H1 (cell line): ENCODE results near the gene OSBPL6. TPM values are rescaled to one million over a fixed set of nuclear protein-coding genes. Genes with fewer than 3 reads are reported as not detected.

Experiments used
- ATF2 ChIP-seq: IDR thresholded peaks from 2 replicates; pipeline ENCODE4 v1.6.1; 2012; ENCODE audit warnings: low read length, inconsistent platforms
- BCL11A ChIP-seq, 2 experiments: IDR thresholded peaks; one replicate each; pipeline ENCODE4 v1.6.1; 2011; ENCODE audit warnings: low read depth in 2 of 2, low read length in 2 of 2, mild to moderate bottlenecking in 2 of 2
- CHD1 ChIP-seq: IDR thresholded peaks from 2 replicates; pipeline ENCODE4 v1.6.1; 2012; ENCODE audit warnings: low read depth, low read length, improper control_type of control experiment
- CREB1 ChIP-seq: IDR thresholded peaks from 2 replicates; pipeline ENCODE4 v1.6.1; 2012; ENCODE audit warnings: inconsistent platforms
- CTBP2 ChIP-seq: IDR thresholded peaks from 2 replicates; pipeline ENCODE4 v1.7.0; 2011; ENCODE audit warnings: borderline replicate concordance, mild to moderate bottlenecking, moderate library complexity, mixed read lengths, low read length; ENCODE audit not compliant: insufficient read depth, insufficient read length
- CTCF ChIP-seq, 3 experiments: IDR thresholded peaks; 1 replicate in 2 of 3; 2 replicates in 1 of 3; pipeline versions ENCODE4 v1.5.1 to v1.6.1; 2011; ENCODE audit warnings: low read length in 3 of 3, mild to moderate bottlenecking in 3 of 3, inconsistent platforms in 2 of 3, low read depth in 1 of 3, moderate library complexity in 1 of 3; ENCODE audit not compliant: insufficient read depth in 1 of 3; ENCODE audit errors: control extremely low read depth in 1 of 3
- KDM4A ChIP-seq: IDR thresholded peaks from one replicate; pipeline ENCODE4 v1.7.1; 2012; ENCODE audit warnings: low read depth, mild to moderate bottlenecking, moderate library complexity, low read length, inconsistent platforms; ENCODE audit not compliant: severe bottlenecking
- NRF1 ChIP-seq: IDR thresholded peaks from 2 replicates; pipeline ENCODE4 v1.6.1; 2011; ENCODE audit warnings: mild to moderate bottlenecking, low read depth, low read length, improper control_type of control experiment
- POLR2A ChIP-seq, 2 experiments: IDR thresholded peaks; 1 replicate in 1 of 2; 2 replicates in 1 of 2; pipeline ENCODE4 v1.6.1; 2011; ENCODE audit warnings: low read depth in 2 of 2, low read length in 2 of 2, mild to moderate bottlenecking in 2 of 2; ENCODE audit errors: control extremely low read depth in 1 of 2
- RBBP5 ChIP-seq: IDR thresholded peaks from 2 replicates; pipeline ENCODE4 v1.7.1; 2012; ENCODE audit warnings: low read depth, mild to moderate bottlenecking, inconsistent platforms, low read length, moderate library complexity, borderline replicate concordance
- RFX5 ChIP-seq: IDR thresholded peaks from 2 replicates; pipeline ENCODE4 v1.6.1; 2011; ENCODE audit warnings: low read depth, low read length, improper control_type of control experiment, borderline replicate concordance
- RNF2 ChIP-seq: fragments of 200-900, 300-1000 bp; sonication (generic); IDR thresholded peaks from 2 replicates; pipeline ENCODE4 v1.7.1; 2016; ENCODE audit warnings: borderline replicate concordance, low read depth, mild to moderate bottlenecking, antibody characterized with exemption, low read length; ENCODE audit not compliant: poor library complexity, severe bottlenecking; ENCODE audit errors: missing control alignments
- RXRA ChIP-seq: IDR thresholded peaks from 2 replicates; pipeline ENCODE4 v1.6.1; 2011; ENCODE audit warnings: low read depth, mild to moderate bottlenecking, low read length, moderate library complexity; ENCODE audit not compliant: insufficient read depth
- SAP30 ChIP-seq: fragments of 300-600 bp; sonication (generic); IDR thresholded peaks from 2 replicates; pipeline ENCODE4 v1.7.1; 2012; ENCODE audit warnings: low read length, moderate library complexity, mild to moderate bottlenecking, inconsistent platforms; ENCODE audit not compliant: insufficient read depth, insufficient replicate concordance
- SIRT6 ChIP-seq: IDR thresholded peaks from one replicate; pipeline ENCODE4 v1.7.1; 2012; ENCODE audit warnings: low read length, inconsistent platforms
- SP1 ChIP-seq: IDR thresholded peaks from 2 replicates; pipeline ENCODE4 v1.6.1; 2011; ENCODE audit warnings: low read depth, low read length
- SUZ12 ChIP-seq: fragments of 200-600 bp; sonication (generic); IDR thresholded peaks from 2 replicates; pipeline ENCODE4 v1.6.1; 2012; ENCODE audit warnings: mild to moderate bottlenecking, inconsistent platforms, low read length, moderate library complexity, mixed read lengths
- TAF7 ChIP-seq: optimal IDR thresholded peaks from 2 replicates; pipeline ENCODE3; 2011; ENCODE audit warnings: low read depth, mild to moderate bottlenecking, inconsistent platforms, low read length, moderate library complexity, borderline replicate concordance
- TBP ChIP-seq: IDR thresholded peaks from 2 replicates; pipeline ENCODE4 v1.6.1; 2011; ENCODE audit warnings: low read depth, low read length, improper control_type of control experiment
- polyA plus RNA-seq, 7 experiments: library from polyadenylated mRNA; depleted of rRNA in 3 of 7; stranded (reverse) in 5 of 7; unstranded in 2 of 7; fragments of >200 nt in 5 of 7; fragments of 200-250 nt in 2 of 7; gene quantifications; 1 replicate in 5 of 7; 2 replicates in 1 of 7; 4 replicates in 1 of 7; pipeline versions ENCODE4 v1.2.1 to v1.2.3, GENCODE V29; 2011 to 2013; ENCODE audit warnings: missing spikeins in 2 of 7, mixed read lengths in 2 of 7
- total RNA-seq: library from RNA; stranded (reverse); fragmentation: NEBNext Ultra II Directional; extraction: Animal tissue kit (Norgen Biotek cat#: 25700); gene quantifications from 2 replicates; pipeline ENCODE4 v1.2.1, GENCODE V29; 2021

Gene OSBPL6
- total and polyA plus RNA-seq, 2 of the 8 experiments (the other 6 are each of a cell fraction or from before 2014, with no cell fraction given) = 1.7 to 5.6 TPM

- TF ChIP-seq SP1 (0 out of 2 replicates have a peak, but pooled peaks have one; percentile 27), RFX5 (no peak), ATF2 (no peak), KDM4A (peak; percentile 87), TBP (peak; percentile 18; the same call in 1 of the 2 replicates), CREB1 (peak; percentile 74), SUZ12 (peak; percentile 21; the same call in 1 of the 2 replicates), NRF1 (no peak), BCL11A (IDR thresholded peaks at IDR 0.05; ENCODE audit: low read depth in 2 of 2, low read length in 2 of 2) (no peak), TAF7 (no peak), CTCF (IDR thresholded peaks at IDR 0.05; ENCODE audit: control extremely low read depth in 1 of 3, insufficient read depth in 1 of 3, low read depth in 1 of 3, low read length in 3 of 3) (peak in 1 of 3 experiments; percentile 16; a peak in 1 of 4 replicates), SAP30 (no peak), POLR2A (IDR thresholded peaks at IDR 0.05; ENCODE audit: control extremely low read depth in 1 of 2, low read depth in 2 of 2, low read length in 2 of 2) (peak in 1 of 2 experiments; percentile 35; a peak in 2 of 3 replicates), RBBP5 (peak; percentile 62; the same call in 1 of the 2 replicates), CHD1 (no peak), RXRA (no peak), SIRT6 (no peak), CTBP2 (peak; percentile 0), RNF2 (no peak)
Measured at GRCh38 chr2:178193823-178194599, at the start of gene OSBPL6 (continued).
